ENCODE measurements around the gene MLEC.

DNA sequence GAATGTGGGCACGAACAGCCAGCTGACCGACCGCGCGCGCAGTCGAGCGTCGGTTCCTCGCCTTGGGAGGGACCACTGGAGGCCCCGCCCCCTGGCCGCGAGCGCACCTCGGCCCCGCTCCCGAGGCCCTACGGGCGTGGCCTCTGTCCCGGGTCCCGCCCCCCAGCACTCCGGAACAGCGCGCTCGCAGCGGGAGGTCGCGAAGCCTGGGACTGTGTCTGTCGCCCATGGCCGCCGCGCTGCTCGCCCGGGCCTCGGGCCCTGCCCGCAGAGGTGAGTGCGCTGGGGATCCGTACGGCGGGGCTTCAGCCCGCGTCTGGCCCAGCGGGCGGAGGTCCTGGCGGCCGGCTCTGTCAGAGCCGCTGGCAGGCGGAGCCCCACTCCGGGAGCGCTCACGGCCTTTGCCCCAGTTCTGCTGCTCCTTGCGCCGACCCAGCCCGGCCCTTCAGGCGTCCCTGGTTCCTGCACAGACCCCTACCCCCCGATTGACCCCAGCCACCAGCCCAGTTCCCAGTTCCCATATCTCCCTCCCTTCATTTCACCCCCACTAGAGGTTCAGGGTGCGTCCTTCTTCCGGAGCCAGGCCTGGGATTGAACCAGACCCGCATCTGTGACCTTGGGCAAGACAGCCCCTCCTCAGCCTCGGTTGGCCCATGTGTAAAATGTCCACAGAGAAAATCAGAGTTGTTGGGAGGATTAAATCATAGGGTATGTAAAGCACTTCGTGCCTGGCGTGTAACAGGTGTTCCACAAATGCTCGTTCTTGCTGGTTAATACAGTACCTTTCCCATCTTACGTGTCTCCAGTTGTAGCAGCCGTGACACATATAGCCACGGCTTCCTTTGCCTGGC lies 38.9 kb downstream of the MLEC start, which contains the start of gene ACADS:
- TF ChIP-seq, protein P1, sequence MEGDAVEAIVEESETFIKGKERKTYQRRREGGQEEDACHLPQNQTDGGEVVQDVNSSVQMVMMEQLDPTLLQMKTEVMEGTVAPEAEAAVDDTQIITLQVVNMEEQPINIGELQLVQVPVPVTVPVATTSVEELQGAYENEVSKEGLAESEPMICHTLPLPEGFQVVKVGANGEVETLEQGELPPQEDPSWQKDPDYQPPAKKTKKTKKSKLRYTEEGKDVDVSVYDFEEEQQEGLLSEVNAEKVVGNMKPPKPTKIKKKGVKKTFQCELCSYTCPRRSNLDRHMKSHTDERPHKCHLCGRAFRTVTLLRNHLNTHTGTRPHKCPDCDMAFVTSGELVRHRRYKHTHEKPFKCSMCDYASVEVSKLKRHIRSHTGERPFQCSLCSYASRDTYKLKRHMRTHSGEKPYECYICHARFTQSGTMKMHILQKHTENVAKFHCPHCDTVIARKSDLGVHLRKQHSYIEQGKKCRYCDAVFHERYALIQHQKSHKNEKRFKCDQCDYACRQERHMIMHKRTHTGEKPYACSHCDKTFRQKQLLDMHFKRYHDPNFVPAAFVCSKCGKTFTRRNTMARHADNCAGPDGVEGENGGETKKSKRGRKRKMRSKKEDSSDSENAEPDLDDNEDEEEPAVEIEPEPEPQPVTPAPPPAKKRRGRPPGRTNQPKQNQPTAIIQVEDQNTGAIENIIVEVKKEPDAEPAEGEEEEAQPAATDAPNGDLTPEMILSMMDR (IDR thresholded peaks at IDR 0.05; ENCODE audit: low read length), result no peak
- no peak for TF ChIP-seq EZH2 (optimal IDR thresholded peaks at IDR 0.05; ENCODE audit: low read depth, low read length)
